SK-N-SH treated with all-trans-retinoic acid at 6 μM for 48 hours (cell line): ENCODE results near the gene KDM4B.

ENCODE experiments used
- ATAC-seq: fragments of 200-7000 bp; cut with Tn5 transposase; 3 replicates; pipeline ENCODE4 v1.9.1; 2020; ENCODE audit warnings: mild to moderate bottlenecking, moderate library complexity
- ARNTL ChIP-seq: fragments of 450-650 bp; formaldehyde crosslinking; IDR thresholded peaks from 2 replicates; pipeline ENCODE4 v1.5.0; 2020; ENCODE audit warnings: low read depth, mild to moderate bottlenecking, moderate library complexity, borderline replicate concordance
- BACH2 ChIP-seq: fragments of 250-450 bp; sonication (Bioruptor Pico); IDR thresholded peaks from 2 replicates; pipeline ENCODE4 v1.9.0; 2021; ENCODE audit warnings: mild to moderate bottlenecking, borderline replicate concordance
- CREB5 ChIP-seq: fragments of 250-450 bp; sonication (Bioruptor Pico); IDR thresholded peaks from 2 replicates; pipeline ENCODE4 v1.5.1; 2020; ENCODE audit warnings: low read depth, mild to moderate bottlenecking, moderate library complexity
- CSRNP3 ChIP-seq: fragments of 250-450 bp; sonication (Bioruptor Pico); IDR thresholded peaks from 2 replicates; pipeline ENCODE4 v1.5.1; 2021; ENCODE audit warnings: mild to moderate bottlenecking, moderate library complexity
- GLIS3 ChIP-seq: fragments of 250-450 bp; sonication (Bioruptor Pico); IDR thresholded peaks from 2 replicates; pipeline ENCODE4 v1.5.0; 2020; ENCODE audit warnings: mild to moderate bottlenecking, moderate library complexity
- ISL1 ChIP-seq: fragments of 250-450 bp; sonication (Bioruptor Pico); IDR thresholded peaks from 2 replicates; pipeline ENCODE4 v2.1.2; 2022; ENCODE audit warnings: mild to moderate bottlenecking, moderate library complexity
- OSR1 ChIP-seq: fragments of 250-450 bp; sonication (Bioruptor Pico); IDR thresholded peaks from 2 replicates; pipeline ENCODE4 v1.8.0; 2022; ENCODE audit warnings: moderate library complexity, mild to moderate bottlenecking, inconsistent platforms
- PATZ1 ChIP-seq: fragments of 250-450 bp; sonication (Bioruptor Pico); IDR thresholded peaks from 2 replicates; pipeline ENCODE4 v1.8.0; 2020; ENCODE audit warnings: mild to moderate bottlenecking, moderate library complexity, borderline replicate concordance
- POU6F1 ChIP-seq: fragments of 250-450 bp; sonication (Bioruptor Pico); IDR thresholded peaks from 2 replicates; pipeline ENCODE4 v1.8.0; 2021; ENCODE audit warnings: low read depth, mild to moderate bottlenecking, moderate library complexity, borderline replicate concordance
- SNAI2 ChIP-seq: fragments of 250-450 bp; sonication (Bioruptor Pico); IDR thresholded peaks from 2 replicates; pipeline ENCODE4 v1.5.0; 2020; ENCODE audit warnings: mild to moderate bottlenecking, moderate library complexity
- TCF4 ChIP-seq: fragments of 250-450 bp; sonication (Bioruptor Pico); IDR thresholded peaks from 2 replicates; pipeline ENCODE4 v1.8.0; 2021; ENCODE audit warnings: mild to moderate bottlenecking, moderate library complexity, borderline replicate concordance
- TOX ChIP-seq: fragments of 250-450 bp; sonication (Bioruptor Pico); IDR thresholded peaks from 2 replicates; pipeline ENCODE4 v1.8.0; 2021; ENCODE audit warnings: mild to moderate bottlenecking, moderate library complexity, borderline replicate concordance
- TSHZ2 ChIP-seq: fragments of 250-450 bp; sonication (Bioruptor Pico); IDR thresholded peaks from 2 replicates; pipeline ENCODE4 v1.5.0; 2020; ENCODE audit warnings: mild to moderate bottlenecking, moderate library complexity
- ZC3H10 ChIP-seq: fragments of 250-450 bp; sonication (Bioruptor Pico); IDR thresholded peaks from 2 replicates; pipeline ENCODE4 v1.5.1; 2021; ENCODE audit warnings: mild to moderate bottlenecking, moderate library complexity
- ZNF565 ChIP-seq: fragments of 450-650 bp; formaldehyde crosslinking; conservative IDR thresholded peaks from 2 replicates; pipeline ENCODE4 v1.5.0; 2020; ENCODE audit warnings: low read depth, mild to moderate bottlenecking, moderate library complexity
- ZNF70 ChIP-seq: fragments of 450-650 bp; formaldehyde crosslinking; IDR thresholded peaks from 2 replicates; pipeline ENCODE4 v1.5.0; 2020; ENCODE audit warnings: mild to moderate bottlenecking, moderate library complexity

The KDM4B gene

GRCh38 chr19:5095568-5095850 is 126.6 kb downstream of the KDM4B start (continued):
- TF ChIP-seq CREB5 = no peak
- no peak for TF ChIP-seq ARNTL (CRISPR knock-in tag)
- no peak for TF ChIP-seq PATZ1 (CRISPR knock-in tag)
- no peak for TF ChIP-seq BACH2

- TF ChIP-seq PATZ1 (CRISPR knock-in tag) (no peak), CSRNP3 (CRISPR knock-in tag) (no peak), TCF4 (CRISPR knock-in tag) (no peak), GLIS3 (CRISPR knock-in tag) (no peak), TOX (CRISPR knock-in tag) (no peak), OSR1 (no peak), POU6F1 (CRISPR knock-in tag) (no peak), CREB5 (no peak), ISL1 (CRISPR knock-in tag) (no peak), BACH2 (no peak), TSHZ2 (CRISPR knock-in tag) (no peak), ZC3H10 (no peak)
- no peak for ATAC-seq
Measured at GRCh38 chr19:5096536-5096935, 127.6 kb downstream of the KDM4B start.

GRCh38 chr19:5097331-5097930 is 128.5 kb downstream of the KDM4B start:
- no peak for ATAC-seq
- TF ChIP-seq TOX (CRISPR knock-in tag) (no peak), CSRNP3 (CRISPR knock-in tag) (no peak), OSR1 (no peak), ARNTL (CRISPR knock-in tag) (no peak), SNAI2 (CRISPR knock-in tag) (no peak), TCF4 (CRISPR knock-in tag) (no peak), GLIS3 (CRISPR knock-in tag) (no peak), POU6F1 (CRISPR knock-in tag) (no peak), ZNF565 (CRISPR knock-in tag) (no peak), ZNF70 (CRISPR knock-in tag) (no peak), CREB5 (no peak)
